Memory B cell (primary cell): ENCODE measurements around the gene UGT2B17.
"Not testable (repeated sequence)": the region's sequence is repeated elsewhere in the genome, so short reads cannot be mapped to it uniquely, and the experiment has no call there.

ENCODE experiments used
- ATAC-seq: fragments of 150-1000 bp; cut with Tn5 transposase; 2 replicates; pipeline ENCODE4 v1.10.0; 2021; ENCODE audit warnings: low read depth, mild to moderate bottlenecking, moderate library complexity
- DNase-seq, 2 donors: peaks; one replicate each; pipeline ENCODE4 v3.0.0; 2022; ENCODE audit warnings: low spot score in 2 of 2
- H3K27ac Mint-ChIP-seq: one replicate; pipeline ENCODE4 v1.8.0; 2022; ENCODE audit warnings: mild to moderate bottlenecking, moderate library complexity, mixed read lengths
- H3K27me3 Mint-ChIP-seq: one replicate; pipeline ENCODE4 v1.8.0; 2022; ENCODE audit warnings: mixed read lengths
- H3K36me3 Mint-ChIP-seq: one replicate; pipeline ENCODE4 v1.8.0; 2022; ENCODE audit warnings: mild to moderate bottlenecking, mixed read lengths
- H3K4me1 Mint-ChIP-seq: one replicate; pipeline ENCODE4 v1.8.0; 2022; ENCODE audit warnings: mixed read lengths
- H3K4me3 Mint-ChIP-seq: one replicate; pipeline ENCODE4 v1.8.0; 2022; ENCODE audit warnings: mild to moderate bottlenecking, moderate library complexity, mixed read lengths
- H3K9me3 Mint-ChIP-seq: one replicate; pipeline ENCODE4 v1.8.0; 2022; ENCODE audit warnings: mixed read lengths

Gene UGT2B17

GRCh38 chr4:68576272-68577125 is at the start of gene UGT2B17:
UGT2B17 (minus strand) TSS chr4:68576322; CDS start chr4:68568484, 7,838 bp downstream.
- H3K36me3 Mint-ChIP-seq: no peaks in the 10 kb centered on the region
- DNase-seq: no peak
- peak within 1 kb of the TSS; percentile 84 for H3K27ac Mint-ChIP-seq
- no peaks in the 10 kb centered on the region for H3K27me3 Mint-ChIP-seq
- peaks cover 11% of the 10 kb centered on the region for H3K4me1 Mint-ChIP-seq
- H3K4me3 Mint-ChIP-seq: peak within 1 kb of the TSS; percentile 32
- ATAC-seq: no peak
- no peaks in the 10 kb centered on the region for H3K9me3 Mint-ChIP-seq

GRCh38 chr4:68622731-68623130 is 46.6 kb upstream of the UGT2B17 start:
- not testable (repeated sequence) for H3K27me3 Mint-ChIP-seq, H3K27ac Mint-ChIP-seq, H3K36me3 Mint-ChIP-seq, DNase-seq, H3K4me1 Mint-ChIP-seq, ATAC-seq, H3K4me3 Mint-ChIP-seq, H3K9me3 Mint-ChIP-seq

GRCh38 chr4:68617003-68617698 is 41.0 kb upstream of the UGT2B17 start:
- peaks cover 1% of the 10 kb centered on the region for H3K27me3 Mint-ChIP-seq
- H3K4me3 Mint-ChIP-seq: no peak overlapping the region
- no peaks in the 10 kb centered on the region for H3K4me1 Mint-ChIP-seq
- H3K27ac Mint-ChIP-seq: no peak overlapping the region
- ATAC-seq (no peak), DNase-seq (no peak)
- H3K36me3 Mint-ChIP-seq: no peaks in the 10 kb centered on the region
- no peaks in the 10 kb centered on the region for H3K9me3 Mint-ChIP-seq

- no peaks in the 10 kb centered on the region for H3K4me1 Mint-ChIP-seq
- no peak for ATAC-seq
- H3K27ac Mint-ChIP-seq: no peak overlapping the region
- no peak for DNase-seq
- peaks cover 1% of the 10 kb centered on the region for H3K27me3 Mint-ChIP-seq
- H3K9me3 Mint-ChIP-seq: no peaks in the 10 kb centered on the region
- no peak overlapping the region for H3K4me3 Mint-ChIP-seq
- no peaks in the 10 kb centered on the region for H3K36me3 Mint-ChIP-seq
Observed at GRCh38 chr4:68615699-68616422, 39.7 kb upstream of the UGT2B17 start.

- Mint-ChIP-seq H3K27me3 (peaks cover 5% of the 10 kb centered on the region), H3K4me3 (no peak overlapping the region), H3K36me3 (no peaks in the 10 kb centered on the region), H3K27ac (no peak overlapping the region), H3K9me3 (no peaks in the 10 kb centered on the region), H3K4me1 (no peaks in the 10 kb centered on the region)
- no peak for DNase-seq
- ATAC-seq: no peak
Observed at GRCh38 chr4:68613752-68614151, 37.6 kb upstream of the UGT2B17 start.

- H3K4me1 Mint-ChIP-seq: no peaks in the 10 kb centered on the region
- H3K9me3 Mint-ChIP-seq: no peaks in the 10 kb centered on the region
- no peak overlapping the region for H3K27ac Mint-ChIP-seq
- no peak for DNase-seq
- ATAC-seq: no peak
- H3K4me3 Mint-ChIP-seq: no peak overlapping the region
- peaks cover 5% of the 10 kb centered on the region for H3K27me3 Mint-ChIP-seq
- H3K36me3 Mint-ChIP-seq: no peaks in the 10 kb centered on the region
Observed at GRCh38 chr4:68606240-68606639, 30.1 kb upstream of the UGT2B17 start.

- no peaks in the 10 kb centered on the region for H3K27me3 Mint-ChIP-seq
- no peaks in the 10 kb centered on the region for H3K36me3 Mint-ChIP-seq
- H3K9me3 Mint-ChIP-seq: no peaks in the 10 kb centered on the region
- no peaks in the 10 kb centered on the region for H3K4me1 Mint-ChIP-seq
- ATAC-seq (no peak), DNase-seq (no peak)
- no peak overlapping the region for H3K27ac Mint-ChIP-seq
- H3K4me3 Mint-ChIP-seq: no peak overlapping the region
Observed at GRCh38 chr4:68599150-68599549, 23.0 kb upstream of the UGT2B17 start.

- Mint-ChIP-seq H3K4me3 (no peak overlapping the region), H3K4me1 (no peaks in the 10 kb centered on the region), H3K27me3 (no peaks in the 10 kb centered on the region), H3K36me3 (no peaks in the 10 kb centered on the region), H3K27ac (no peak overlapping the region), H3K9me3 (no peaks in the 10 kb centered on the region)
- DNase-seq: no peak
- ATAC-seq: no peak
Observed at GRCh38 chr4:68597482-68597881, 21.4 kb upstream of the UGT2B17 start.

- no peaks in the 10 kb centered on the region for H3K36me3 Mint-ChIP-seq
- no peak overlapping the region for H3K27ac Mint-ChIP-seq
- H3K4me3 Mint-ChIP-seq: no peak overlapping the region
- no peaks in the 10 kb centered on the region for H3K27me3 Mint-ChIP-seq
- no peaks in the 10 kb centered on the region for H3K4me1 Mint-ChIP-seq
- H3K9me3 Mint-ChIP-seq: no peaks in the 10 kb centered on the region
- DNase-seq (no peak), ATAC-seq (no peak)
Observed at GRCh38 chr4:68594678-68595077, 18.6 kb upstream of the UGT2B17 start.

- ATAC-seq: no peak
- no peaks in the 10 kb centered on the region for H3K36me3 Mint-ChIP-seq
Observed at GRCh38 chr4:68593112-68593511, 17.0 kb upstream of the UGT2B17 start.

GRCh38 chr4:68592673-68593072 is 16.6 kb upstream of the UGT2B17 start:
- ATAC-seq: no peak
- Mint-ChIP-seq H3K36me3 (no peaks in the 10 kb centered on the region), H3K4me1 (no peaks in the 10 kb centered on the region), H3K27ac (no peak overlapping the region), H3K27me3 (no peaks in the 10 kb centered on the region), H3K4me3 (no peak overlapping the region), H3K9me3 (no peaks in the 10 kb centered on the region)
- DNase-seq: no peak

More at GRCh38 chr4:68593112-68593511, 17.0 kb upstream of the UGT2B17 start:
- Mint-ChIP-seq H3K27me3 (no peaks in the 10 kb centered on the region), H3K27ac (no peak overlapping the region), H3K4me1 (no peaks in the 10 kb centered on the region), H3K9me3 (no peaks in the 10 kb centered on the region), H3K4me3 (no peak overlapping the region)
- no peak for DNase-seq

- DNase-seq (no peak), ATAC-seq (no peak)
- Mint-ChIP-seq H3K9me3 (no peaks in the 10 kb centered on the region), H3K4me1 (no peaks in the 10 kb centered on the region), H3K36me3 (no peaks in the 10 kb centered on the region), H3K27me3 (no peaks in the 10 kb centered on the region), H3K27ac (no peak overlapping the region), H3K4me3 (no peak overlapping the region)
Observed at GRCh38 chr4:68591204-68591603, 15.1 kb upstream of the UGT2B17 start.

GRCh38 chr4:68589790-68590189 is 13.7 kb upstream of the UGT2B17 start:
- no peak for ATAC-seq
- H3K27me3 Mint-ChIP-seq: no peaks in the 10 kb centered on the region
- H3K9me3 Mint-ChIP-seq: no peaks in the 10 kb centered on the region
- no peaks in the 10 kb centered on the region for H3K36me3 Mint-ChIP-seq
- no peaks in the 10 kb centered on the region for H3K4me1 Mint-ChIP-seq
- H3K27ac Mint-ChIP-seq: no peak overlapping the region
- no peak overlapping the region for H3K4me3 Mint-ChIP-seq
- DNase-seq: no peak

GRCh38 chr4:68582339-68582717 is 6.2 kb upstream of the UGT2B17 start:
- Mint-ChIP-seq H3K36me3 (no peaks in the 10 kb centered on the region), H3K27me3 (no peaks in the 10 kb centered on the region), H3K4me3 (no peak overlapping the region), H3K9me3 (peaks cover 1% of the 10 kb centered on the region), H3K27ac (no peak overlapping the region), H3K4me1 (no peaks in the 10 kb centered on the region)
- DNase-seq (no peak), ATAC-seq (no peak)
